Activated naive CD8-positive, alpha-beta T cell treated with anti-CD3 and anti-CD28 coated beads, Interleukin-2, amount 10 ng/mL, durations not matched to agents 7 days and 5 days (primary cell): ENCODE results near the gene CPED1. TPM values are rescaled to one million over a fixed set of nuclear protein-coding genes. Genes with fewer than 3 reads are reported as not detected.
"Not testable (repeated sequence)": the region's sequence is repeated elsewhere in the genome, so short reads cannot be mapped to it uniquely, and the experiment has no call there.

ENCODE experiments used
- ATAC-seq: fragments of 150-1000 bp; cut with Tn5 transposase; one replicate; pipeline ENCODE4 v1.10.0; 2021; ENCODE audit warnings: low read depth, moderate library complexity
- POLR2A ChIA-PET: fragments of 350-600 bp; sonication (Branson Sonifier 250); formaldehyde crosslinking; loops from one replicate; lab custom pipeline; 2021; ENCODE audit warnings: antibody characterized with exemption; lab: Charles Lee
- DNase-seq: peaks from one replicate; pipeline ENCODE4 v3.0.0; 2021
- H3K27ac Mint-ChIP-seq: one replicate; pipeline ENCODE4 v1.8.0; 2022; ENCODE audit warnings: mild to moderate bottlenecking, mixed read lengths
- H3K27me3 Mint-ChIP-seq: one replicate; pipeline ENCODE4 v1.8.0; 2022; ENCODE audit warnings: mild to moderate bottlenecking, moderate library complexity, mixed read lengths
- H3K36me3 Mint-ChIP-seq: one replicate; pipeline ENCODE4 v1.8.0; 2021; ENCODE audit warnings: mild to moderate bottlenecking, mixed read lengths
- H3K4me1 Mint-ChIP-seq: one replicate; pipeline ENCODE4 v1.8.0; 2021; ENCODE audit warnings: mixed read lengths
- H3K4me3 Mint-ChIP-seq: one replicate; pipeline ENCODE4 v1.8.0; 2022; ENCODE audit warnings: mild to moderate bottlenecking, moderate library complexity, mixed read lengths
- H3K9me3 Mint-ChIP-seq: one replicate; pipeline ENCODE4 v1.8.0; 2021; ENCODE audit warnings: mixed read lengths
- total RNA-seq, 2 experiments: library from RNA; stranded (reverse); gene quantifications; one replicate each; pipeline ENCODE4 v1.2.3, GENCODE V29; 2021

CPED1 gene
- total RNA-seq, 2 experiments from 2014 or later: not detected

- H3K27me3 Mint-ChIP-seq: peaks cover 2% of the 10 kb centered on the region
- DNase-seq (no peak), ATAC-seq (no peak)
- no peaks in the 10 kb centered on the region for H3K36me3 Mint-ChIP-seq
- H3K27ac Mint-ChIP-seq: no peak overlapping the region
- no peak overlapping the region for H3K4me3 Mint-ChIP-seq
- no peaks in the 10 kb centered on the region for H3K4me1 Mint-ChIP-seq
- POLR2A ChIA-PET: no interaction called here
- peaks cover 12% of the 10 kb centered on the region for H3K9me3 Mint-ChIP-seq
These were observed 297.7 kb downstream of the CPED1 start for GRCh38 chr7:121286186-121286585.

GRCh38 chr7:121286742-121287734 is 298.5 kb downstream of the CPED1 start:
- POLR2A ChIA-PET: no interaction called here
- DNase-seq (no peak), ATAC-seq (no peak)
- H3K27me3 Mint-ChIP-seq: peaks cover 2% of the 10 kb centered on the region
- no peak overlapping the region for H3K4me3 Mint-ChIP-seq
- no peaks in the 10 kb centered on the region for H3K4me1 Mint-ChIP-seq
- H3K36me3 Mint-ChIP-seq: no peaks in the 10 kb centered on the region
- peaks cover 12% of the 10 kb centered on the region for H3K9me3 Mint-ChIP-seq
- no peak overlapping the region for H3K27ac Mint-ChIP-seq

- Mint-ChIP-seq H3K9me3 (peaks cover 10% of the 10 kb centered on the region), H3K4me3 (no peak overlapping the region), H3K36me3 (no peaks in the 10 kb centered on the region), H3K27ac (no peak overlapping the region), H3K4me1 (no peaks in the 10 kb centered on the region), H3K27me3 (no peaks in the 10 kb centered on the region)
- ATAC-seq (no peak), DNase-seq (no peak)
- POLR2A ChIA-PET: no interaction called here
These were observed 300.4 kb downstream of the CPED1 start for GRCh38 chr7:121288894-121289293.

GRCh38 chr7:121289930-121290329 is 301.4 kb downstream of the CPED1 start:
- ATAC-seq, H3K4me1 Mint-ChIP-seq, H3K4me3 Mint-ChIP-seq, H3K27ac Mint-ChIP-seq, H3K27me3 Mint-ChIP-seq, DNase-seq, H3K36me3 Mint-ChIP-seq, POLR2A ChIA-PET, H3K9me3 Mint-ChIP-seq: not testable (repeated sequence)

GRCh38 chr7:121294448-121294992 is 306.0 kb downstream of the CPED1 start:
- Mint-ChIP-seq H3K4me3 (no peak overlapping the region), H3K27ac (no peak overlapping the region), H3K9me3 (no peaks in the 10 kb centered on the region), H3K4me1 (no peaks in the 10 kb centered on the region), H3K27me3 (peaks cover 3% of the 10 kb centered on the region), H3K36me3 (no peaks in the 10 kb centered on the region)
- POLR2A ChIA-PET: no interaction called here
- DNase-seq: no peak
- ATAC-seq: no peak

- ATAC-seq: no peak
- H3K9me3 Mint-ChIP-seq: no peaks in the 10 kb centered on the region
These were observed 309.3 kb downstream of the CPED1 start for GRCh38 chr7:121297843-121298242.

GRCh38 chr7:121298831-121299239 is 310.3 kb downstream of the CPED1 start:
- POLR2A ChIA-PET: no interaction called here
- no peaks in the 10 kb centered on the region for H3K36me3 Mint-ChIP-seq
- no peak overlapping the region for H3K4me3 Mint-ChIP-seq

More at GRCh38 chr7:121297843-121298242, 309.3 kb downstream of the CPED1 start:
- DNase-seq: no peak
- Mint-ChIP-seq H3K4me3 (no peak overlapping the region), H3K4me1 (no peaks in the 10 kb centered on the region), H3K27ac (no peak overlapping the region), H3K36me3 (no peaks in the 10 kb centered on the region), H3K27me3 (peaks cover 5% of the 10 kb centered on the region)
- POLR2A ChIA-PET: no interaction called here

GRCh38 chr7:121300685-121301420 is 312.3 kb downstream of the CPED1 start:
- Mint-ChIP-seq H3K4me3 (no peak overlapping the region), H3K4me1 (no peaks in the 10 kb centered on the region), H3K27ac (no peak overlapping the region), H3K27me3 (peaks cover 4% of the 10 kb centered on the region), H3K36me3 (no peaks in the 10 kb centered on the region), H3K9me3 (no peaks in the 10 kb centered on the region)
- POLR2A ChIA-PET: no interaction called here
- ATAC-seq (no peak), DNase-seq (no peak)

More at GRCh38 chr7:121298831-121299239, 310.3 kb downstream of the CPED1 start:
- no peak for DNase-seq
- no peaks in the 10 kb centered on the region for H3K9me3 Mint-ChIP-seq
- H3K27me3 Mint-ChIP-seq: peaks cover 7% of the 10 kb centered on the region
- no peak for ATAC-seq
- H3K4me1 Mint-ChIP-seq: no peaks in the 10 kb centered on the region
- H3K27ac Mint-ChIP-seq: no peak overlapping the region

- Mint-ChIP-seq H3K4me3 (no peak overlapping the region), H3K36me3 (no peaks in the 10 kb centered on the region), H3K9me3 (no peaks in the 10 kb centered on the region), H3K4me1 (no peaks in the 10 kb centered on the region), H3K27ac (no peak overlapping the region), H3K27me3 (peaks cover 6% of the 10 kb centered on the region)
- ATAC-seq (no peak), DNase-seq (no peak)
- POLR2A ChIA-PET: no interaction called here
These were observed 313.1 kb downstream of the CPED1 start for GRCh38 chr7:121301446-121302213.

GRCh38 chr7:121302214-121302745 is 313.8 kb downstream of the CPED1 start:
- H3K27ac Mint-ChIP-seq: no peak overlapping the region
- ATAC-seq (no peak), DNase-seq (no peak)
- no peaks in the 10 kb centered on the region for H3K9me3 Mint-ChIP-seq
- H3K36me3 Mint-ChIP-seq: no peaks in the 10 kb centered on the region
- peaks cover 6% of the 10 kb centered on the region for H3K27me3 Mint-ChIP-seq
- POLR2A ChIA-PET: no interaction called here
- H3K4me3 Mint-ChIP-seq: no peak overlapping the region
- no peaks in the 10 kb centered on the region for H3K4me1 Mint-ChIP-seq

- peaks cover 6% of the 10 kb centered on the region for H3K27me3 Mint-ChIP-seq
- POLR2A ChIA-PET: no interaction called here
These were observed 315.1 kb downstream of the CPED1 start for GRCh38 chr7:121303422-121304101.

GRCh38 chr7:121304102-121304658 is 315.7 kb downstream of the CPED1 start:
- no peak for ATAC-seq
- POLR2A ChIA-PET: no interaction called here
- H3K36me3 Mint-ChIP-seq: no peaks in the 10 kb centered on the region

More at GRCh38 chr7:121303422-121304101, 315.1 kb downstream of the CPED1 start:
- DNase-seq (no peak), ATAC-seq (no peak)
- H3K4me3 Mint-ChIP-seq: no peak overlapping the region
- H3K27ac Mint-ChIP-seq: no peak overlapping the region
- H3K36me3 Mint-ChIP-seq: no peaks in the 10 kb centered on the region
- H3K4me1 Mint-ChIP-seq: no peaks in the 10 kb centered on the region
- no peaks in the 10 kb centered on the region for H3K9me3 Mint-ChIP-seq

More at GRCh38 chr7:121304102-121304658, 315.7 kb downstream of the CPED1 start:
- H3K4me1 Mint-ChIP-seq: no peaks in the 10 kb centered on the region
- no peak overlapping the region for H3K27ac Mint-ChIP-seq
- H3K27me3 Mint-ChIP-seq: peaks cover 6% of the 10 kb centered on the region
- DNase-seq: no peak
- no peaks in the 10 kb centered on the region for H3K9me3 Mint-ChIP-seq
- no peak overlapping the region for H3K4me3 Mint-ChIP-seq
